HCT116 (cell line): ENCODE data around the gene MAP4K4. TPM values are rescaled to one million over a fixed set of nuclear protein-coding genes. Genes with fewer than 3 reads are reported as not detected.

ENCODE experiments used
- ATAC-seq: fragments of 200-7000 bp; cut with Tn5 transposase; 2 replicates; pipeline ENCODE4 v1.9.1; 2020; ENCODE audit warnings: mild to moderate bottlenecking, moderate library complexity
- BruUV-seq: library from RNA; stranded (reverse); fragments of 400-500 nt; replicated peaks from 2 replicates; lab custom pipeline; 2021; lab: Mats Ljungman, UMichigan
- CTCF ChIA-PET: fragments of 300-600 bp; sonication (Branson Sonifier 250); formaldehyde crosslinking; loops from one replicate; lab custom pipeline; 2021; ENCODE audit warnings: antibody characterized with exemption; lab: Charles Lee
- POLR2A ChIA-PET: fragments of 300-600, 350-600 bp; sonication (Branson Sonifier 250); formaldehyde crosslinking; loops from one replicate; lab custom pipeline; 2021; ENCODE audit warnings: antibody characterized with exemption; lab: Charles Lee
- RAD21 ChIA-PET, 2 experiments: fragments of 300-600 bp; sonication (Branson Sonifier 250); formaldehyde crosslinking; loops; one replicate each; lab custom pipeline; 2023; ENCODE audit warnings: low total read pairs in 2 of 2; ENCODE audit not compliant: uncharacterized antibody in 2 of 2, unreplicated experiment in 2 of 2, low non-redundant PET in 1 of 2; lab: Charles Lee
- DNase-seq: peaks from one replicate; pipeline ENCODE4 v3.0.0-alpha.2; 2010; ENCODE audit warnings: low read depth, low spot score
- H2AFZ ChIP-seq: fragments of 200-600 bp; shearing (Covaris generic), sonication (generic); 2 replicates; pipeline ENCODE4 v1.6.1; 2017; ENCODE audit warnings: low read depth, mixed run types, mixed read lengths, antibody characterized with exemption, low read length; ENCODE audit not compliant: poor library complexity, severe bottlenecking
- H3K27ac ChIP-seq: 2 replicates; pipeline ENCODE4 v1.5.1; 2012; ENCODE audit warnings: low read depth, low read length
- H3K27me3 ChIP-seq: fragments of 200-600 bp; sonication (generic); 2 replicates; pipeline ENCODE4 v1.6.1; 2016; ENCODE audit warnings: mixed run types, low read length, mixed read lengths; ENCODE audit not compliant: insufficient read depth
- H3K36me3 ChIP-seq, 2 experiments: fragments of 200-500 bp in 1 of 2; fragments of 200-600 bp in 1 of 2; sonication (Bioruptor generic) in 1 of 2; sonication (generic) in 1 of 2; 2 replicates each; pipeline versions ENCODE4 v1.5.1 to v1.6.1; 2014 to 2016; ENCODE audit warnings: low read length in 2 of 2, inconsistent platforms in 1 of 2, mixed read lengths in 1 of 2, mixed run types in 1 of 2; ENCODE audit not compliant: insufficient read depth in 2 of 2, control insufficient read depth in 1 of 2
- H3K4me1 ChIP-seq, 2 experiments: fragments of 200-600 bp in 1 of 2; sonication (generic) in 1 of 2; 2 replicates each; pipeline versions ENCODE4 v1.5.1 to v1.6.1; 2012 to 2017; ENCODE audit warnings: low read length in 2 of 2, inconsistent platforms in 1 of 2, mild to moderate bottlenecking in 1 of 2, mixed read lengths in 1 of 2, mixed run types in 1 of 2, moderate library complexity in 1 of 2; ENCODE audit not compliant: insufficient read depth in 2 of 2, control insufficient read depth in 1 of 2
- H3K4me2 ChIP-seq: fragments of 200-600 bp; sonication (generic); 2 replicates; pipeline ENCODE4 v1.6.1; 2017; ENCODE audit warnings: mixed run types, low read length, mixed read lengths
- H3K4me3 ChIP-seq, 2 experiments: fragments of 200-600 bp in 1 of 2; sonication (generic) in 1 of 2; replicated peaks in 1 of 2; 2 replicates each; pipeline ENCODE4 v1.5.1; 2011 to 2016; ENCODE audit warnings: low read length in 2 of 2, control low read depth in 1 of 2, low read depth in 1 of 2, mild to moderate bottlenecking in 1 of 2, mixed read lengths in 1 of 2, mixed run types in 1 of 2
- H3K79me2 ChIP-seq: fragments of 200-600 bp; sonication (generic); 2 replicates; pipeline ENCODE4 v1.6.1; 2017; ENCODE audit warnings: mild to moderate bottlenecking, mixed run types, low read length, moderate library complexity, mixed read lengths; ENCODE audit not compliant: insufficient read depth
- H3K9ac ChIP-seq: fragments of 200-600 bp; sonication (generic); 2 replicates; pipeline ENCODE4 v1.6.1; 2016; ENCODE audit warnings: low read length, mixed read lengths
- H3K9me2 ChIP-seq: fragments of 200-600 bp; sonication (generic), shearing (Covaris generic); 2 replicates; pipeline ENCODE4 v1.6.1; 2017; ENCODE audit warnings: mixed run types, mild to moderate bottlenecking, moderate library complexity; ENCODE audit not compliant: insufficient read depth
- H3K9me3 ChIP-seq, 2 experiments: fragments of 200-500 bp in 1 of 2; fragments of 200-600 bp in 1 of 2; sonication (Bioruptor generic) in 1 of 2; sonication (generic) in 1 of 2; 2 replicates each; pipeline ENCODE4 v1.6.1; 2014 to 2017; ENCODE audit warnings: low read length in 2 of 2, mixed read lengths in 2 of 2, inconsistent platforms in 1 of 2, low read depth in 1 of 2, mild to moderate bottlenecking in 1 of 2, mixed run types in 1 of 2, moderate library complexity in 1 of 2; ENCODE audit not compliant: control insufficient read depth in 1 of 2, insufficient read depth in 1 of 2
- H4K20me1 ChIP-seq: fragments of 200-600 bp; sonication (generic), shearing (Covaris generic); 2 replicates; pipeline ENCODE4 v1.6.1; 2017; ENCODE audit warnings: mixed run types, mild to moderate bottlenecking, moderate library complexity; ENCODE audit not compliant: insufficient read depth
- ATF3 ChIP-seq: IDR thresholded peaks from 2 replicates; pipeline ENCODE4 v1.6.1; 2012
- CBX3 ChIP-seq: IDR thresholded peaks from 2 replicates; pipeline ENCODE4 v1.6.1; 2012; ENCODE audit warnings: low read depth
- ELF1 ChIP-seq: IDR thresholded peaks from 2 replicates; pipeline ENCODE4 v1.6.1; 2012; ENCODE audit warnings: low read depth, borderline replicate concordance
- EZH2phosphoT487 ChIP-seq: fragments of 200-600 bp; IDR thresholded peaks from 2 replicates; pipeline ENCODE4 v1.6.1; 2018; ENCODE audit warnings: antibody characterized with exemption, borderline replicate concordance
- MAX ChIP-seq: IDR thresholded peaks from 2 replicates; pipeline ENCODE4 v1.6.1; 2012
- POLR2A ChIP-seq: IDR thresholded peaks from 2 replicates; pipeline ENCODE4 v1.7.0; 2011; ENCODE audit warnings: borderline replicate concordance; ENCODE audit not compliant: insufficient read depth, insufficient read length; ENCODE audit errors: extremely low read depth
- POLR2AphosphoS5 ChIP-seq: IDR thresholded peaks from 2 replicates; pipeline ENCODE4 v1.6.1; 2011; ENCODE audit warnings: mild to moderate bottlenecking, low read depth, low read length, moderate library complexity
- RAD21 ChIP-seq: IDR thresholded peaks from 2 replicates; pipeline ENCODE4 v1.6.1; 2012; ENCODE audit warnings: low read depth, mild to moderate bottlenecking
- REST ChIP-seq: IDR thresholded peaks from 2 replicates; pipeline ENCODE4 v1.6.1; 2012; ENCODE audit warnings: low read depth
- SIN3A ChIP-seq: IDR thresholded peaks from 2 replicates; pipeline ENCODE4 v1.6.1; 2012; ENCODE audit warnings: low read depth
- SP1 ChIP-seq: IDR thresholded peaks from 2 replicates; pipeline ENCODE4 v1.6.1; 2012; ENCODE audit warnings: low read depth
- TCF7L2 ChIP-seq: IDR thresholded peaks from 2 replicates; pipeline ENCODE4 v1.7.0; 2011; ENCODE audit warnings: borderline replicate concordance, inconsistent platforms; ENCODE audit not compliant: insufficient read depth, insufficient read length; ENCODE audit errors: extremely low read depth
- YY1 ChIP-seq: IDR thresholded peaks from 2 replicates; pipeline ENCODE4 v1.6.1; 2011; ENCODE audit warnings: low read length, low read depth, moderate library complexity, mild to moderate bottlenecking; ENCODE audit not compliant: insufficient replicate concordance; ENCODE audit errors: extremely low read depth
- intact Hi-C: fragments of 100-400 bp; cut with micrococcal nuclease; formaldehyde crosslinking; loops from 2 replicates; pipeline ENCODE4 v1.10.0; 2022
- total RNA-seq: library from RNA; stranded (reverse); gene quantifications from one replicate; pipeline ENCODE4 v1.2.1, GENCODE V29; 2021; ENCODE audit not compliant: unreplicated experiment

The MAP4K4 gene
- total RNA-seq, 1 experiment from 2014 or later = 62.3 TPM

GRCh38 chr2:101816598-101816997, 119.1 kb downstream of the MAP4K4 start:
- ATAC-seq = no peak
- no peak overlapping the region for H3K4me3 ChIP-seq
- peaks cover 87% of the 10 kb centered on the region for H3K79me2 ChIP-seq
- no peak overlapping the region for H3K4me2 ChIP-seq
- no peak overlapping the region for H3K9ac ChIP-seq
- no peaks in the 10 kb centered on the region for H3K9me3 ChIP-seq
- H3K36me3 ChIP-seq = no peaks in the 10 kb centered on the region
- no peaks in the 10 kb centered on the region for H3K27me3 ChIP-seq
- BruUV-seq = no TSS peak
- TF ChIP-seq RAD21 (no peak), REST (no peak), POLR2AphosphoS5 (no peak), ATF3 (no peak), POLR2A (no peak)
- ChIA-PET POLR2A (no interaction called here), RAD21 (no interaction called here), CTCF (interaction anchor here (0.6 kb wide), 1 partner anchor 14 kb away, joined by 3 read pairs; no protein-coding TSS in a partner anchor)
- no peak overlapping the region for H2AFZ ChIP-seq
- intact Hi-C loops = no loop called here
- H3K4me1 ChIP-seq = peaks cover 0 to 8% of the 10 kb centered on the region in 2 experiments; a peak in 1 of 4 replicates
- H4K20me1 ChIP-seq = no peaks in the 10 kb centered on the region; the same call in 1 of the 2 replicates
- H3K27ac ChIP-seq = no peak overlapping the region
- no peaks in the 10 kb centered on the region for H3K9me2 ChIP-seq
- DNase-seq = no peak

- POLR2A ChIA-PET = no interaction called here
- Histone ChIP-seq H3K9ac (no peak overlapping the region), H3K4me1 (peaks cover 0 to 8% of the 10 kb centered on the region in 2 experiments; a peak in 1 of 4 replicates), H3K36me3 (no peaks in the 10 kb centered on the region), H3K9me3 (no peaks in the 10 kb centered on the region), H3K4me2 (no peak overlapping the region), H3K79me2 (peaks cover 79% of the 10 kb centered on the region), H3K27ac (no peak overlapping the region), H3K9me2 (no peaks in the 10 kb centered on the region), H2AFZ (no peak overlapping the region), H4K20me1 (no peaks in the 10 kb centered on the region; the same call in 1 of the 2 replicates), H3K4me3 (no peak overlapping the region), H3K27me3 (no peaks in the 10 kb centered on the region)
- intact Hi-C loops = no loop called here
- RAD21 ChIA-PET = no interaction called here
- BruUV-seq = no TSS peak
- DNase-seq (no peak), ATAC-seq (no peak)
- CTCF ChIA-PET = no interaction called here
- TF ChIP-seq CBX3 (no peak), POLR2AphosphoS5 (no peak), ELF1 (no peak), REST (no peak), EZH2phosphoT487 (no peak), SP1 (no peak), MAX (no peak), TCF7L2 (no peak), YY1 (no peak), SIN3A (no peak)
Observed at GRCh38 chr2:101817481-101817880, 120.0 kb downstream of the MAP4K4 start.
